Fibroblast of villous mesenchyme (primary cell): Measurements from ENCODE around the gene CLEC9A. TPM values are rescaled to one million over a fixed set of nuclear protein-coding genes. Genes with fewer than 3 reads are reported as not detected.

Experiments
- DNase-seq: peaks from one replicate; pipeline ENCODE4 v3.0.0-alpha.2; 2010; ENCODE audit warnings: low read depth
- H3K4me3 ChIP-seq: 2 replicates; pipeline ENCODE4 v1.5.1; 2011; ENCODE audit warnings: low read depth, mild to moderate bottlenecking, low read length
- CTCF ChIP-seq: IDR thresholded peaks from 2 replicates; pipeline ENCODE4 v1.5.1; 2012; ENCODE audit warnings: low read depth, mild to moderate bottlenecking, low read length; ENCODE audit not compliant: insufficient read depth
- total RNA-seq: library from RNA; depleted of rRNA; stranded (reverse); fragments of >200 nt; gene quantifications from 2 replicates; pipeline ENCODE4 v1.2.3, GENCODE V29; 2012

The CLEC9A gene
- total RNA-seq: not detected in 2 replicates

- DNase-seq: no peak
- no peak within 1 kb of the TSS for H3K4me3 ChIP-seq
- TF ChIP-seq CTCF: no peak
These were observed at the start of gene CLEC9A for GRCh38 chr12:10030446-10030845. Gene CLEC9A (plus strand): TSS chr12:10030682. CDS start chr12:10052688, 22,006 bp downstream.

GRCh38 chr12:9991876-9992275 is 38.6 kb upstream of the CLEC9A start:
- H3K4me3 ChIP-seq: no peak overlapping the region
- no peak for TF ChIP-seq CTCF
- DNase-seq: no peak

- TF ChIP-seq CTCF: no peak
- DNase-seq: no peak
- H3K4me3 ChIP-seq: no peak overlapping the region
These were observed 38.2 kb upstream of the CLEC9A start for GRCh38 chr12:9992296-9992695.

- no peak for DNase-seq
- no peak for TF ChIP-seq CTCF
- H3K4me3 ChIP-seq: no peak within 1 kb of the TSS
These were observed 31.5 kb upstream of the CLEC9A start, which contains the start of gene CLEC1B for GRCh38 chr12:9999016-9999415. Gene CLEC1B (minus strand): TSS chr12:9999121. CDS start chr12:9999100, 21 bp downstream.

GRCh38 chr12:10001171-10001776 is 29.2 kb upstream of the CLEC9A start:
- no peak for TF ChIP-seq CTCF
- DNase-seq: peak; percentile 72
- H3K4me3 ChIP-seq: no peak overlapping the region

- no peak for TF ChIP-seq CTCF
- no peak overlapping the region for H3K4me3 ChIP-seq
- no peak for DNase-seq
These were observed 17.7 kb upstream of the CLEC9A start for GRCh38 chr12:10012630-10013330.
